ENCODE data around the gene PTH.

PTH gene

GRCh38 chr11:13445588-13445987 is 50.2 kb downstream of the PTH start:
- Histone ChIP-seq H3K27ac (ENCODE audit: extremely low read depth, low read depth, low read length) (no peak overlapping the region), H3K36me3 (ENCODE audit: control insufficient read depth in 2 of 2, insufficient read depth in 1 of 2, low read length in 2 of 2) (no peaks in the 10 kb centered on the region), H3K9me3 (ENCODE audit: control insufficient read depth, insufficient read depth, low read depth, low read length) (no peaks in the 10 kb centered on the region), H3K4me1 (ENCODE audit: control insufficient read depth, insufficient read depth, low read length) (no peaks in the 10 kb centered on the region), H3K4me3 (ENCODE audit: low read depth, low read length) (no peak overlapping the region)
- POLR2A ChIA-PET, result no interaction called here
- TF ChIP-seq ZNF221 (tag by site-specific recombination; IDR thresholded peaks at IDR 0.05; ENCODE audit: borderline replicate concordance) (no peak), TCF7L2 (IDR thresholded peaks at IDR 0.05; ENCODE audit: borderline replicate concordance, low read depth, low read length) (no peak), INSM2 (tag by site-specific recombination; IDR thresholded peaks at IDR 0.05) (no peak), ZNF354C (tag by site-specific recombination; IDR thresholded peaks at IDR 0.05; ENCODE audit: borderline replicate concordance, low read depth) (no peak), ZNF621 (tag by site-specific recombination; IDR thresholded peaks at IDR 0.05) (no peak), ZNF560 (tag by site-specific recombination; IDR thresholded peaks at IDR 0.05; ENCODE audit: borderline replicate concordance) (no peak), ZNF777 (tag by site-specific recombination; IDR thresholded peaks at IDR 0.05; ENCODE audit: borderline replicate concordance) (no peak)
- CTCF ChIA-PET, result interaction anchor here (0.6 kb wide), 3 partner anchors 9 to 528 kb away, joined by 3 to 4 read pairs (median 3); no protein-coding TSS in a partner anchor

Data from HEK293 (cell line).